Astrocyte (in vitro differentiated cells and primary cell): ENCODE results near the gene SMARCD1.

Experiments used
- CTCF ChIP-seq: IDR thresholded peaks from 2 replicates; pipeline ENCODE4 v1.5.1; 2011; ENCODE audit warnings: low read depth, mild to moderate bottlenecking, inconsistent platforms, low read length, moderate library complexity; ENCODE audit not compliant: insufficient read depth
- EZH2 ChIP-seq: IDR thresholded peaks from 2 replicates; pipeline ENCODE4 v1.6.1; 2012; ENCODE audit warnings: mild to moderate bottlenecking, low read length, inconsistent platforms; ENCODE audit not compliant: insufficient read depth

DNA sequence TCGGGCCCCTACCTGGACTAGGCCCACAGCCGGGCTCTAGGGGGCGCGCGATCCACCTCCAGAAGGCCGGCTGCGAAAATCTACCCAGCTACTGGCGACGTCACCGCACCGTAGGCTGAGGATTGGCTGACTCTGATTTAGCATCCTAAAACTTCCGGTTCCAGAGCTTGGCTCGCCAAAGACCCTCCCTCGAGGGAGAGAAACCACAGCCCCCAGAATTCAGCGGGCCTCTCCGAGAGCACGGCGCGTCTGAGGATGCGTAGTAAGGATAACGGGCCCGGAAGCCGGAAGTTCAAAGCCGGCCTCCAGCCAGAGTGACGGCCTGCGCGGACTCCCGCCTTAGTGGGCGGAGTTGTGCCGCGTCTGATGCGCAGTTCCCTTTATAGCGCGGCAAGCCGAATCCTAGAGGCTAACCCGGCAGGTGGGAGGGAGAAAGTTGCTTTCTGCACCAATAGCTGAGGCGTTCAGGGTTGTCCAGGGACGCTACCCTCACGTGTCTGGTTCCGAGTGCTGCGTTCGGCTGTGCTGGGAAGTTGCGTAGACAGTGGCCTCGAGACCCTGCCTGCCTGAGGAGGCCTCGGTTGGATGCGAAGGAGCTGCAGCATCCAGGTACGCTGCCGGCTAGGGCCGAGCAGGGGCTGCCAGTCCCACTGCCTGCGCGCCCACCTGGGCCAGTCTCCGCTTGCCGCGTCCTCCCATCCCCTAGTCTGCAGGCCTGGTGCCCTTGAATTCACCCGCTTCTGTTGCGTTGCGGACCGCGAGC is 26.7 kb downstream of the SMARCD1 start, which contains the start of gene COX14:
- no peak for TF ChIP-seq EZH2
- peak; percentile 87 for TF ChIP-seq CTCF
